D721Med (cell line): ENCODE data around the gene SLC24A3.

Experiments used
- DNase-seq: peaks from one replicate; pipeline ENCODE4 v3.0.0; 2011; ENCODE audit warnings: low spot score; ENCODE audit not compliant: insufficient read length
- FAIRE-seq: peaks from 2 replicates; lab custom pipeline; 2011; peaks lifted over from hg19 to GRCh38; lab: Jason Lieb, UNC
- TF ChIP-seq, protein P1 (sequence below): IDR thresholded peaks from 2 replicates; pipeline ENCODE4 v1.5.1; 2012; ENCODE audit warnings: mild to moderate bottlenecking, control low read depth; ENCODE audit not compliant: insufficient read depth; ENCODE audit errors: missing control alignments

SLC24A3 gene

DNA sequence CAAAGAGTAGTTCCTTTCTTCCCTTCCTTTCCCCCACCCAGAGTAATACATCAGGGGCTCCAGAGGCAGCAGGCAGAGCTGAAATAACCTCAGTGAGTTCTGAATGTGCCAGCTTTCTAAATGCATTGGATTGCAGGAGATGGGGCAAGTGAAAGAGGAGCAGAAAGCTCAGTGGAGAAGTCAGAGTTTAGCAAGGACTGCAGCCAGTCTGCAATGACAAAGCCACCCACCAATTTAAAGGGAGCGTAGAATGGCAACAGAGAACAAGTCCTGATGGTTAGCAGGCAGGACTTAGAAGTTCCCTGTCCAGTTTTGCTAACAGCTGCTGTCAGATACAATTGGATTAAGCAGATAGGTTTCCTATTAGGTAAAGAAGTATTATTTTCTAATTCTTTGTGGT, 342.2 kb downstream of the SLC24A3 start:
- FAIRE-seq: no peak
- TF ChIP-seq, protein P1, sequence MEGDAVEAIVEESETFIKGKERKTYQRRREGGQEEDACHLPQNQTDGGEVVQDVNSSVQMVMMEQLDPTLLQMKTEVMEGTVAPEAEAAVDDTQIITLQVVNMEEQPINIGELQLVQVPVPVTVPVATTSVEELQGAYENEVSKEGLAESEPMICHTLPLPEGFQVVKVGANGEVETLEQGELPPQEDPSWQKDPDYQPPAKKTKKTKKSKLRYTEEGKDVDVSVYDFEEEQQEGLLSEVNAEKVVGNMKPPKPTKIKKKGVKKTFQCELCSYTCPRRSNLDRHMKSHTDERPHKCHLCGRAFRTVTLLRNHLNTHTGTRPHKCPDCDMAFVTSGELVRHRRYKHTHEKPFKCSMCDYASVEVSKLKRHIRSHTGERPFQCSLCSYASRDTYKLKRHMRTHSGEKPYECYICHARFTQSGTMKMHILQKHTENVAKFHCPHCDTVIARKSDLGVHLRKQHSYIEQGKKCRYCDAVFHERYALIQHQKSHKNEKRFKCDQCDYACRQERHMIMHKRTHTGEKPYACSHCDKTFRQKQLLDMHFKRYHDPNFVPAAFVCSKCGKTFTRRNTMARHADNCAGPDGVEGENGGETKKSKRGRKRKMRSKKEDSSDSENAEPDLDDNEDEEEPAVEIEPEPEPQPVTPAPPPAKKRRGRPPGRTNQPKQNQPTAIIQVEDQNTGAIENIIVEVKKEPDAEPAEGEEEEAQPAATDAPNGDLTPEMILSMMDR: no peak
- no peak for DNase-seq

GRCh38 chr20:19555726-19556125, 343.3 kb downstream of the SLC24A3 start:
- TF ChIP-seq, protein P1: no peak
- FAIRE-seq (no peak), DNase-seq (no peak)

DNA sequence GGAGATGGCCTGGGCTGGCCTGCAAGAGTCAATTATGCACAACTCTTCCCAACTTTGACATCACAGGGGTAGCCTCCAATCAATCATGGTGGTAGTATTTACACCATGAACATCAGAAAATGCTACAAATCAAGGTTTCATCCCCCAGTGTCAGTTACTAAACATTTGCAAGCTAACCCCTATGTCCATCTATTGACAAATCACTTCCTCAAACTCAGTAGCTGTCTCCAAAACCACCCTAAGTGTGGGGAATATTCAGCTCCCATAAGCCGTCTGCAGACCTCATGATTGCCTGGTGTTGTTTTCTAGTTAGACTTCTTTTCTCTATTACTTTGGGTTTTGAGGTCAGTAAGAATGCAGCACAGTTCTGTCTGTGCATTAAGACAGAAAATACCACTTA, 344.8 kb downstream of the SLC24A3 start:
- TF ChIP-seq, protein P1: no peak
- no peak for DNase-seq
- no peak for FAIRE-seq

DNA sequence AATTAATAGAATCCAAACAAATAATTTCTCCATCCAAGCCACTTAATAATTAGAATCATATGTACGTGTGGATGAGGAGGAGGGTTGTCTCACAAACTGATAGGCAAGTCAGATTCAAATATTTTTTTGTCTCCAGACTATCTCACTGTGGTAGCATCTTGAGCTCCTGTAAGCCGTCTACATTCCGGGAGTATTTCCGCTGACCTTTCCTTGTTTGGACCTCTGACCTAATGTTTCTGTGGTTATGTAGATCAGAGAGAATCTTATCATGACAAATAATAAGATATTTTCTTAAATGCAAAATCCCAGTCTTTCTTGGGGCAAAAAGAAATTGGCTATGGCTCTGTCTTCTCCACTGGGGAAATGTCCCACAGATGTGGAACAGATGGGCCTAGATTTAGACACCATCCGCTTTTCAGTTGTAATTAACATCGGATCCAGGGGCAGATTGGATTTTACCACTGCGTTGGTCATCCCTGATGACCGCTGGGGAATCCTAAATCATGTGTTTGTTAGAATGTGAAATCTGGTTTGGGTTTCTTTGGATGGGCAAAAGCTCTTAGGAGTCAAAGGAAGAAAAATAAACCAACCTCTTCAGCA, 348.5 kb downstream of the SLC24A3 start:
- TF ChIP-seq, protein P1: no peak
- FAIRE-seq: no peak
- no peak for DNase-seq

GRCh38 chr20:19562426-19562825, 350.0 kb downstream of the SLC24A3 start:
- FAIRE-seq (no peak), DNase-seq (no peak)
- TF ChIP-seq, protein P1: no peak

DNA sequence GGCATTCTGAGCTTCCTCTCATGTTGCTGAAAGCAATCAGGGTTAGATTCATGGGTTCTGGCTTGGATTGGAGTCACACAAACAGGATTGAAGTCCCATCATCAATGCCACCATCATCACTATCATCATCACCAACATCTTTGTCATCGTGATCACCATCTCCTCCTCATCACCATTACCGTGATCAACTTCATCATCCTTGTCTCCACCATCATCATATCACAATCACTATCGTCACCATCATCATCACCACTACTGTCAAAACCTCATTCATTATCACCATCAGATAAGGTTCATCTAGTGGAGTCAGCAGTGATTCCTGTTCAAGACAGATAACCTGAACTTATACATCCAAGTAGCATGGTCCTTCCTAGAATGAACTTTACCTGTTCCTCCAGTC, 351.8 kb downstream of the SLC24A3 start:
- TF ChIP-seq, protein P1: no peak
- no peak for FAIRE-seq
- DNase-seq: no peak

DNA sequence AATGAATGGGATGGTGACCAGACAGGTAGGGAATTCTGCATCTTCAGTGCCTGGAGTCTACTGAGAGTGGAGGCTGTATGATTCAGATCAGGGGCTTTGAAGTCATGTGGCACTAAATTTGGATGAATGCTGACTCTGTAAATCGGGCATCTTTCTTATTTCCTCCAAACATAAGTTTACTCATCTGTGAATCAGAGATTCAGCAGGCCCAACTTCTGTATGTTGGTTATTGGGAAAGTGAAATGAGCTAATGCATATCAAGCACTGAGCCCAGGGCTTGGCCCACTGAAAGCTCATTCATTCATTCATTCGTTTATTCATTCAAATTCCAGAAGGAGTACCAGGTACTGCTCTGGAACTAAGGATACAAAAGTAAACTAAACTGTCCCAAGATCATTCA, 353.3 kb downstream of the SLC24A3 start:
- TF ChIP-seq, protein P1: no peak
- FAIRE-seq (no peak), DNase-seq (no peak)
